MCF 10A (cell line): Measurements from ENCODE around the gene SLC44A4. TPM values are rescaled to one million over a fixed set of nuclear protein-coding genes. Genes with fewer than 3 reads are reported as not detected.

ENCODE experiments used
- BruUV-seq: library from RNA; stranded (reverse); fragments of 400-500 nt; replicated peaks from 2 replicates; lab custom pipeline; 2021; lab: Mats Ljungman, UMichigan
- CTCF ChIA-PET: fragments of 300-600 bp; sonication (Branson Sonifier 250); formaldehyde crosslinking; extraction: SDS; loops from one replicate; lab custom pipeline; 2021; ENCODE audit warnings: antibody characterized with exemption, inconsistent platforms; lab: Yijun Ruan, JAX
- POLR2A ChIA-PET: fragments of 300-600, 350-650 bp; sonication (Branson Sonifier 250); formaldehyde crosslinking; extraction: SDS; loops from one replicate; lab custom pipeline; 2020; ENCODE audit warnings: antibody characterized with exemption, inconsistent platforms; lab: Yijun Ruan, JAX
- DNase-seq: peaks from one replicate; pipeline ENCODE4 v3.0.0-alpha.2; 2018; ENCODE audit not compliant: unreplicated experiment
- H3K27ac Mint-ChIP-seq: one replicate; pipeline ENCODE4 v1.8.0; 2022; ENCODE audit warnings: mild to moderate bottlenecking, low read depth, mixed read lengths; ENCODE audit not compliant: unreplicated experiment
- H3K27me3 Mint-ChIP-seq: one replicate; pipeline ENCODE4 v1.8.0; 2022; ENCODE audit warnings: mixed read lengths; ENCODE audit not compliant: insufficient read depth, unreplicated experiment
- H3K36me3 Mint-ChIP-seq: one replicate; pipeline ENCODE4 v1.8.0; 2022; ENCODE audit warnings: mild to moderate bottlenecking, moderate library complexity, mixed read lengths; ENCODE audit not compliant: insufficient read depth, unreplicated experiment
- H3K4me1 Mint-ChIP-seq: one replicate; pipeline ENCODE4 v1.8.0; 2022; ENCODE audit warnings: mixed read lengths; ENCODE audit not compliant: insufficient read depth, unreplicated experiment
- H3K4me3 Mint-ChIP-seq: one replicate; pipeline ENCODE4 v1.8.0; 2022; ENCODE audit warnings: mild to moderate bottlenecking, moderate library complexity, mixed read lengths; ENCODE audit not compliant: unreplicated experiment
- H3K9me3 Mint-ChIP-seq: one replicate; pipeline ENCODE4 v1.8.0; 2022; ENCODE audit warnings: mixed read lengths; ENCODE audit not compliant: unreplicated experiment
- intact Hi-C: fragments of 100-400 bp; cut with micrococcal nuclease; formaldehyde crosslinking; loops from 2 replicates; pipeline ENCODE4 v1.14.1; 2022
- total RNA-seq: library from RNA; stranded (reverse); gene quantifications from 2 replicates; pipeline ENCODE4 v1.2.3, GENCODE V29; 2022
- TF ChIP-seq, protein P1 (sequence below): fragments of 200-600 bp; IDR thresholded peaks from one replicate; pipeline ENCODE4 v1.8.0; 2022; ENCODE audit warnings: antibody characterized with exemption, mild to moderate bottlenecking; ENCODE audit not compliant: unreplicated experiment

SLC44A4 gene
- total RNA-seq, 1 experiment from 2014 or later: not detected

DNA sequence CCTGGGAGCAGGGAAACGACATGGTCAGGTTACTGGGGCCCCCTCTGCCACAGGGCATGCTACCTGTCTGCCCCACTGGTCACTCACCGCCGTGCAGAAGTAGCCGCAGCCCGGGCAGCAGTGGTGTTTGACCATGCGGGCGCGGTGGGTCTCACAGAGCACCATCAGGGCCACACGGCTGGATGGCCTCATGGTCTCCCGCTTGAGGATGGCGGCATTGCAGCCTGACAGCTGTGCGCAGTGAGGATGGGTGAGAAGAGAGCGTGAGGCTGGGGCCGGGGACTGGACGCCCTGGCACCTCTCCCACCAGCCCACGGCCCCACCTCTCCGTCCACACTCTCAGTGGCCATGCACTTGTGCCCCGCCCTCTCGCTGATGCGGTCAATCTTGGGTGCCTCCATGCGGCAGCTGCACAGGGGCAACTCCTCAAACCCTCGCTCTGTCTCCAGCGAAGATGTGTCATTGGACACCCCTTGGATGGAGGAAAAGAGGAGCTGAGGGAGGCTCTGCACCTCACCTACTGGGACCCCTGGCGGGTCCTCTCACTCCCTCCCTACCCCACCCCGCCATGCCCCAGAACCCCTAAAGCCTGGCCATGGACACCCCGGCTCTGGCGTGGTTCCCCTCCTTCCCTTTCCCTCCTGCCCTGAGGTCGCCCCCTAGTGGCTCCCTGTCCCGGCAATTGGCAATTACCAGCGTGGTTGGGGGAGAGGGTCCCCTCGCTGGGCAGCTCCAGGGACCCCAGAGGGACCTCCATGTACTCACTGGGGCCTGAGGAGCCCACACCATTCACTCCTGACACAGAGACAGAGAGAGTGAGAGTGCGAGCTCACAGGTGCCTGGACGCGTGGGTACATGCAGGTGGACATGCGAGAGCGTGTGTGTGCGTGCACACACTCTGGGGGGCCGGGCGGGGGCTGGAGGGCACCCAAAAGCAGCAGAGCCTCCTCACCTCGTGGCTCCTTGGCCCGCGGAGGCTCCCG is 9.8 kb upstream of the SLC44A4 start:
- TF ChIP-seq, protein P1, sequence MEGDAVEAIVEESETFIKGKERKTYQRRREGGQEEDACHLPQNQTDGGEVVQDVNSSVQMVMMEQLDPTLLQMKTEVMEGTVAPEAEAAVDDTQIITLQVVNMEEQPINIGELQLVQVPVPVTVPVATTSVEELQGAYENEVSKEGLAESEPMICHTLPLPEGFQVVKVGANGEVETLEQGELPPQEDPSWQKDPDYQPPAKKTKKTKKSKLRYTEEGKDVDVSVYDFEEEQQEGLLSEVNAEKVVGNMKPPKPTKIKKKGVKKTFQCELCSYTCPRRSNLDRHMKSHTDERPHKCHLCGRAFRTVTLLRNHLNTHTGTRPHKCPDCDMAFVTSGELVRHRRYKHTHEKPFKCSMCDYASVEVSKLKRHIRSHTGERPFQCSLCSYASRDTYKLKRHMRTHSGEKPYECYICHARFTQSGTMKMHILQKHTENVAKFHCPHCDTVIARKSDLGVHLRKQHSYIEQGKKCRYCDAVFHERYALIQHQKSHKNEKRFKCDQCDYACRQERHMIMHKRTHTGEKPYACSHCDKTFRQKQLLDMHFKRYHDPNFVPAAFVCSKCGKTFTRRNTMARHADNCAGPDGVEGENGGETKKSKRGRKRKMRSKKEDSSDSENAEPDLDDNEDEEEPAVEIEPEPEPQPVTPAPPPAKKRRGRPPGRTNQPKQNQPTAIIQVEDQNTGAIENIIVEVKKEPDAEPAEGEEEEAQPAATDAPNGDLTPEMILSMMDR: peak; percentile 73
- Mint-ChIP-seq H3K9me3 (no peaks in the 10 kb centered on the region), H3K4me3 (no peak overlapping the region), H3K27ac (no peak overlapping the region), H3K36me3 (peaks cover 60% of the 10 kb centered on the region), H3K27me3 (no peaks in the 10 kb centered on the region), H3K4me1 (no peaks in the 10 kb centered on the region)
- BruUV-seq: TSS peak; percentile 16
- ChIA-PET CTCF (interaction anchor here (0.5 to 4.2 kb wide), 14 partner anchors 13 to 274 kb away, joined by 3 to 20 read pairs (median 4); partner anchors contain the start of gene LY6G5C), POLR2A (no interaction called here)
- intact Hi-C loops: loop anchor here (5.0 kb wide), 1 partner anchor 206 kb away; the partner anchor contains the start of gene LY6G5C
- peak; percentile 34 for DNase-seq

DNA sequence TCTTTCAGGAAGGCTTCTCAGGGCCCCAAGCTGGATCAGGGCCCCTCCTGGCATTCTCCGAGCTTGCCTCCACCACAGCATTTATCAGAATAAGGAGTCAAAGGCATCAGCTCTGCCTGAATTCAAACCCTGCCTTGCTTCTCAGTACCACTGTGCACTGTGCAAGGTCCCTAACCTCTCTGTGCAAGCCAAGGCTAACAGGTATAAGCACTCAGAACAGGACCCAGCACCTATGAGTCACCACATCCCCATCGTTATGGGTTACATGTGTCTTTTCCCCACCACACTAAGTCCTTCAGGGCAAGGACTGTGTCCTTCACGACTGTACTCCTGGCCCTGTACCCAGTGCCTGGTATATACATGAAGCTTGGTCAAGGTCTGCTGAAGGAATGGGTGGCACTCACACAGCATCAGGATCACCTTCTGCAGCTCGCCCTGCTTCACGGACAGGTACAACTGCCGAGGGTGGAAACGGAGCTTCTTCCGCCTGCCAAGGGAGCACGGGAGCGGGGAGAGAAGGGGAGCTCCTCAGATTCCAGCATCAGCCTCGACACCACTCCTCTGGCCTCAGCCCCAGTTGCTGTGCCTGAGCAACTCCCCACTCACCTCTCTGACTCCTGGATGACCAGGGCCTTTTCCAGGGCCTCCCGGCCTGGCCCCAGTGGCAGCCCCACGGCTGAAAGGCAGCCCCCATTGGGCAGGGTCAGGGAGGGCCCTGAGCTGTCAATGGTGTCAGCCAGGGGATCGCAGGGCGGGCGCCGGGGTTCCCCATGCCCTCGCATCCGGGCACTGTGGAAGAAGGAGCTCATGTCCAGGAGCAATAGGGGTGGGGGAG is 8.6 kb upstream of the SLC44A4 start:
- H3K27me3 Mint-ChIP-seq: no peaks in the 10 kb centered on the region
- H3K4me3 Mint-ChIP-seq: no peak overlapping the region
- POLR2A ChIA-PET: no interaction called here
- no TSS peak for BruUV-seq
- CTCF ChIA-PET: interaction anchor here (0.6 to 1.7 kb wide), 10 partner anchors 9 to 207 kb away, joined by 3 to 6 read pairs (median 3); partner anchors contain the start of genes EHMT2 and LY6G5C
- H3K4me1 Mint-ChIP-seq: no peaks in the 10 kb centered on the region
- peaks cover 56% of the 10 kb centered on the region for H3K36me3 Mint-ChIP-seq
- no peak for DNase-seq
- H3K9me3 Mint-ChIP-seq: no peaks in the 10 kb centered on the region
- H3K27ac Mint-ChIP-seq: no peak overlapping the region
- TF ChIP-seq, protein P1: no peak
- intact Hi-C loops: loop anchor here (5.0 kb wide), 1 partner anchor 205 kb away; the partner anchor contains the start of gene LY6G5C

DNA sequence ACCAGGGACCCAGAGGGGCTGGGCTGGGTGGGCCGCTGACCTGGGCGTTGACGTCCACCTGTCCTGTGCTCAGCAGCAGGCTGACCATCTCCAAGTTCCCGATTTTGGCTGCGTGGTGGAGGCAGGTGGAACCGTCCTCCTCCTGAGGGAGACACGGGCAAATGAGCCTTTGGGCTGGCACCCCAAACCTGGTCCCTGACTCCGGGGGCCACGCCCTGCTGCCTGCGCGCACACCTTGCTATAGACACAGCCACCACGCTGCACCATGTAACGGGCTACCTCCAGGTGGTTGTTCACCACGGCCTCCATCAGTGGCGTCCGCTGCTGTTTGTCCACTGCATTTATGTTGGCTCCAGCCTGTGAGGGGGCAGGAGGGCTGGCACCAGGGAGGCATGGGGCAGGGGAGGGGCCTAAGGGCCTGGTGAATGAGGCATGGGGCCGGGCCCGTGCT is 7.8 kb upstream of the SLC44A4 start:
- H3K27ac Mint-ChIP-seq: no peak overlapping the region
- no peaks in the 10 kb centered on the region for H3K4me1 Mint-ChIP-seq
- no peak overlapping the region for H3K4me3 Mint-ChIP-seq
- DNase-seq: no peak
- TF ChIP-seq, protein P1: no peak
- no peaks in the 10 kb centered on the region for H3K27me3 Mint-ChIP-seq
- ChIA-PET POLR2A (no interaction called here), CTCF (interaction anchor here (1.3 to 1.4 kb wide), 4 partner anchors 10 to 207 kb away, joined by 3 to 6 read pairs (median 4); partner anchors contain the start of gene EHMT2)
- H3K9me3 Mint-ChIP-seq: no peaks in the 10 kb centered on the region
- H3K36me3 Mint-ChIP-seq: peaks cover 56% of the 10 kb centered on the region
- intact Hi-C loops: loop anchor here (5.0 kb wide), 1 partner anchor 204 kb away; the partner anchor contains the start of gene LY6G5C
- BruUV-seq: no TSS peak
